H9 (cell line): ENCODE data around the gene TRIM2. TPM values are rescaled to one million over a fixed set of nuclear protein-coding genes. Genes with fewer than 3 reads are reported as not detected.
A peak's percentile ranks its signal among the peaks of the same experiment; 100 is the strongest.

Source experiments
- DNase-seq: peaks from one replicate; pipeline ENCODE4 v3.0.0-alpha.2; 2017
- H2AFZ ChIP-seq: one replicate; pipeline ENCODE4 v1.6.1; 2013; ENCODE audit warnings: mild to moderate bottlenecking, low read length, control low read depth, moderate library complexity
- H2AK5ac ChIP-seq: 2 replicates; pipeline ENCODE4 v1.6.1; 2013; ENCODE audit warnings: low read length, control low read depth, mixed read lengths; ENCODE audit not compliant: insufficient read length
- H2BK120ac ChIP-seq: one replicate; pipeline ENCODE4 v1.6.1; 2013; ENCODE audit warnings: low read depth, mild to moderate bottlenecking, low read length, control low read depth, inconsistent platforms; ENCODE audit not compliant: poor library complexity, severe bottlenecking
- H2BK12ac ChIP-seq: 2 replicates; pipeline ENCODE4 v1.6.1; 2013; ENCODE audit warnings: low read length, control low read depth, mixed read lengths, low read depth; ENCODE audit not compliant: insufficient read length
- H2BK15ac ChIP-seq: 2 replicates; pipeline ENCODE4 v1.6.1; 2013; ENCODE audit warnings: low read depth, low read length, control low read depth
- H2BK20ac ChIP-seq: one replicate; pipeline ENCODE4 v1.6.1; 2013; ENCODE audit warnings: low read depth, mild to moderate bottlenecking, low read length, control low read depth, inconsistent platforms; ENCODE audit not compliant: poor library complexity, severe bottlenecking
- H2BK5ac ChIP-seq: 2 replicates; pipeline ENCODE4 v1.6.1; 2013; ENCODE audit warnings: low read length, control low read depth, mixed read lengths; ENCODE audit not compliant: insufficient read length
- H3K14ac ChIP-seq: 2 replicates; pipeline ENCODE4 v1.6.1; 2013; ENCODE audit warnings: low read length, control low read depth; ENCODE audit not compliant: insufficient read depth
- H3K18ac ChIP-seq: 2 replicates; pipeline ENCODE4 v1.6.1; 2013; ENCODE audit warnings: low read depth, mild to moderate bottlenecking, mixed read lengths, low read length, control low read depth; ENCODE audit not compliant: insufficient read length
- H3K23ac ChIP-seq: 2 replicates; pipeline ENCODE4 v1.6.1; 2013; ENCODE audit warnings: low read length, control low read depth, mixed read lengths, low read depth; ENCODE audit not compliant: insufficient read length
- H3K23me2 ChIP-seq: 2 replicates; pipeline ENCODE4 v1.6.1; 2013; ENCODE audit warnings: low read depth, mild to moderate bottlenecking, mixed read lengths, low read length, control low read depth; ENCODE audit not compliant: insufficient read length, poor library complexity, severe bottlenecking
- H3K27ac ChIP-seq: 2 replicates; pipeline ENCODE4 v1.5.1; 2013; ENCODE audit warnings: low read length, control low read depth, mixed read lengths, low read depth; ENCODE audit not compliant: insufficient read length
- H3K27me3 ChIP-seq: 2 replicates; pipeline ENCODE4 v1.6.1; 2013; ENCODE audit warnings: low read length, control low read depth, inconsistent platforms; ENCODE audit not compliant: insufficient read depth
- H3K4ac ChIP-seq: 2 replicates; pipeline ENCODE4 v1.6.1; 2013; ENCODE audit warnings: low read depth, mild to moderate bottlenecking, control low read depth, inconsistent platforms, low read length, moderate library complexity
- H3K4me1 ChIP-seq: 2 replicates; pipeline ENCODE4 v1.6.1; 2013; ENCODE audit warnings: low read length, control low read depth, inconsistent platforms; ENCODE audit not compliant: insufficient read depth
- H3K4me2 ChIP-seq: 2 replicates; pipeline ENCODE4 v1.6.1; 2013; ENCODE audit warnings: low read length, control low read depth, mixed read lengths; ENCODE audit not compliant: insufficient read length, insufficient read depth
- H3K56ac ChIP-seq: 2 replicates; pipeline ENCODE4 v1.6.1; 2013; ENCODE audit warnings: low read depth, mild to moderate bottlenecking, mixed read lengths, low read length, control low read depth; ENCODE audit not compliant: insufficient read length
- H3K79me1 ChIP-seq: 2 replicates; pipeline ENCODE4 v1.6.1; 2013; ENCODE audit warnings: low read depth, mild to moderate bottlenecking, moderate library complexity, low read length, control low read depth, inconsistent platforms; ENCODE audit not compliant: insufficient read depth, poor library complexity, severe bottlenecking
- H3K79me2 ChIP-seq: 2 replicates; pipeline ENCODE4 v1.6.1; 2013; ENCODE audit warnings: low read length, control low read depth, inconsistent platforms; ENCODE audit not compliant: insufficient read depth
- H3K9ac ChIP-seq: 2 replicates; pipeline ENCODE4 v1.6.1; 2013; ENCODE audit warnings: low read length, control low read depth, mixed read lengths; ENCODE audit not compliant: insufficient read length; ENCODE audit errors: extremely low read depth
- H3K9me3 ChIP-seq: one replicate; pipeline ENCODE4 v1.6.1; 2013; ENCODE audit warnings: low read depth, low read length, inconsistent platforms; ENCODE audit not compliant: control insufficient read depth
- H3T11ph ChIP-seq: one replicate; pipeline ENCODE4 v1.6.1; 2013; ENCODE audit warnings: mild to moderate bottlenecking, low read length, control low read depth, inconsistent platforms
- H4K20me1 ChIP-seq: one replicate; pipeline ENCODE4 v1.6.1; 2013; ENCODE audit not compliant: control insufficient read depth, insufficient read length, insufficient read depth
- H4K5ac ChIP-seq: 2 replicates; pipeline ENCODE4 v1.6.1; 2013; ENCODE audit warnings: low read depth, mild to moderate bottlenecking, mixed read lengths, low read length, control low read depth; ENCODE audit not compliant: insufficient read length
- H4K8ac ChIP-seq: replicated peaks from 2 replicates; pipeline ENCODE4 v1.6.1; 2013; ENCODE audit warnings: low read length, control low read depth, mixed read lengths, low read depth; ENCODE audit not compliant: insufficient read length
- H4K91ac ChIP-seq: 2 replicates; pipeline ENCODE4 v1.6.1; 2013; ENCODE audit warnings: low read depth, mild to moderate bottlenecking, moderate library complexity, mixed read lengths, low read length, control low read depth; ENCODE audit not compliant: insufficient read length
- H3K27ac Mint-ChIP-seq, 3 experiments: 2 replicates in 2 of 3; 3 replicates in 1 of 3; pipeline ENCODE4 v1.8.0; 2020 to 2021; ENCODE audit warnings: mixed read lengths in 3 of 3, mild to moderate bottlenecking in 1 of 3, moderate library complexity in 1 of 3
- H3K27me3 Mint-ChIP-seq: 2 replicates; pipeline ENCODE4 v1.8.0; 2021; ENCODE audit warnings: low read depth, mild to moderate bottlenecking, moderate library complexity, mixed read lengths
- H3K36me3 Mint-ChIP-seq, 3 experiments: 2 replicates in 2 of 3; 3 replicates in 1 of 3; pipeline ENCODE4 v1.8.0; 2020 to 2021; ENCODE audit warnings: low read depth in 3 of 3, mixed read lengths in 3 of 3; ENCODE audit not compliant: insufficient read depth in 1 of 3
- H3K4me1 Mint-ChIP-seq, 2 experiments: 2 replicates each; pipeline ENCODE4 v1.8.0; 2020; ENCODE audit warnings: mixed read lengths in 2 of 2
- H3K4me3 Mint-ChIP-seq, 2 experiments: 2 replicates in 1 of 2; 3 replicates in 1 of 2; pipeline ENCODE4 v1.8.0; 2020 to 2021; ENCODE audit warnings: mild to moderate bottlenecking in 2 of 2, mixed read lengths in 2 of 2, moderate library complexity in 1 of 2
- H3K9me3 Mint-ChIP-seq, 2 experiments: 2 replicates in 1 of 2; 3 replicates in 1 of 2; pipeline ENCODE4 v1.8.0; 2020; ENCODE audit warnings: mild to moderate bottlenecking in 2 of 2, mixed read lengths in 2 of 2, moderate library complexity in 1 of 2
- total RNA-seq: library from RNA; stranded (reverse); gene quantifications from 2 replicates; pipeline ENCODE4 v1.2.1, GENCODE V29; 2021
- TF ChIP-seq, protein P1 (sequence below): fragments of 200-600 bp; sonication (generic); conservative IDR thresholded peaks from 3 replicates; pipeline ENCODE4 v1.8.0; 2021; ENCODE audit warnings: antibody characterized with exemption, mild to moderate bottlenecking

Gene TRIM2
- total RNA-seq, 1 experiment from 2014 or later = 28.9 TPM

DNA sequence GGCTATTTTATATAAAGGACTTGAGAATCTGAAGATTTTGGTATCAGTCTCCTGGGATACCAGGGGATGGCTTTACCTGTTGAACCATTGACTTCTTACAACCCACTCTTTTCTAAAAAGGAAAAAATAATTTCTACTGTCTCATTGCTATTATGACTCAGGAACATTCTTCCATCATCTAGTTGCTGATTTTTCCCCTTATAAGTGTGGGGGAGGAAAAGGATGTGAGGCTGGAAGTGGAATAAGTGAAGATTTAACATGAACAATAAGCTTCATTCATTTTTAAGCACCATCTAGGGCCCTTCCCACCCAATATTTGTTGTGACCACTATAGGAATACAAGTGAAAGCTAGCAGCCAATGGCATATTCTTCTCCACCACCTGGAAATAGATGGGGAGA, 129.6 kb downstream of the TRIM2 start:
- no peak overlapping the region for H3K14ac ChIP-seq
- no peaks in the 10 kb centered on the region for H3K27me3 Mint-ChIP-seq
- no peak overlapping the region for H3K27ac ChIP-seq
- no peaks in the 10 kb centered on the region for H3K23me2 ChIP-seq
- peaks cover 15 to 19% of the 10 kb centered on the region in 2 experiments for H3K4me1 Mint-ChIP-seq
- peak overlapping the region in 1 of 3 experiments; percentile 51; a peak in 1 of 7 replicates for H3K27ac Mint-ChIP-seq
- H3K27me3 ChIP-seq = no peaks in the 10 kb centered on the region
- H3K79me1 ChIP-seq = no peaks in the 10 kb centered on the region
- no peak overlapping the region for H4K8ac ChIP-seq
- no peak overlapping the region for H2AK5ac ChIP-seq
- no peak overlapping the region for H3K18ac ChIP-seq
- no peak overlapping the region for H2BK120ac ChIP-seq
- H3T11ph ChIP-seq = no peak overlapping the region
- no peak overlapping the region for H2BK5ac ChIP-seq
- H3K36me3 Mint-ChIP-seq = peaks cover 2 to 28% (median 6%) of the 10 kb centered on the region in 3 experiments; a peak in 5 of 7 replicates
- H4K5ac ChIP-seq = no peak overlapping the region
- no peak overlapping the region for H3K4me2 ChIP-seq
- no peaks in the 10 kb centered on the region for H3K9me3 Mint-ChIP-seq
- no peaks in the 10 kb centered on the region for H3K9me3 ChIP-seq
- no peak overlapping the region for H2BK20ac ChIP-seq
- no peak overlapping the region for H2AFZ ChIP-seq
- H2BK15ac ChIP-seq = no peak overlapping the region
- H3K23ac ChIP-seq = no peak overlapping the region
- H3K4me3 Mint-ChIP-seq = no peak overlapping the region
- no peak overlapping the region for H3K56ac ChIP-seq
- H4K20me1 ChIP-seq = no peaks in the 10 kb centered on the region
- no peak overlapping the region for H3K9ac ChIP-seq
- H3K79me2 ChIP-seq = no peaks in the 10 kb centered on the region
- no peaks in the 10 kb centered on the region for H3K4me1 ChIP-seq
- H4K91ac ChIP-seq = no peak overlapping the region
- H3K4ac ChIP-seq = no peak overlapping the region
- TF ChIP-seq, protein P1, sequence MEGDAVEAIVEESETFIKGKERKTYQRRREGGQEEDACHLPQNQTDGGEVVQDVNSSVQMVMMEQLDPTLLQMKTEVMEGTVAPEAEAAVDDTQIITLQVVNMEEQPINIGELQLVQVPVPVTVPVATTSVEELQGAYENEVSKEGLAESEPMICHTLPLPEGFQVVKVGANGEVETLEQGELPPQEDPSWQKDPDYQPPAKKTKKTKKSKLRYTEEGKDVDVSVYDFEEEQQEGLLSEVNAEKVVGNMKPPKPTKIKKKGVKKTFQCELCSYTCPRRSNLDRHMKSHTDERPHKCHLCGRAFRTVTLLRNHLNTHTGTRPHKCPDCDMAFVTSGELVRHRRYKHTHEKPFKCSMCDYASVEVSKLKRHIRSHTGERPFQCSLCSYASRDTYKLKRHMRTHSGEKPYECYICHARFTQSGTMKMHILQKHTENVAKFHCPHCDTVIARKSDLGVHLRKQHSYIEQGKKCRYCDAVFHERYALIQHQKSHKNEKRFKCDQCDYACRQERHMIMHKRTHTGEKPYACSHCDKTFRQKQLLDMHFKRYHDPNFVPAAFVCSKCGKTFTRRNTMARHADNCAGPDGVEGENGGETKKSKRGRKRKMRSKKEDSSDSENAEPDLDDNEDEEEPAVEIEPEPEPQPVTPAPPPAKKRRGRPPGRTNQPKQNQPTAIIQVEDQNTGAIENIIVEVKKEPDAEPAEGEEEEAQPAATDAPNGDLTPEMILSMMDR = no peak
- no peak overlapping the region for H2BK12ac ChIP-seq
- DNase-seq = no peak
